AG10803 (cell line): ENCODE results near the gene MRPS23.
A peak's percentile ranks its signal among the peaks of the same experiment; 100 is the strongest.

Experiments
- DNase-seq: peaks from one replicate; pipeline ENCODE4 v3.0.0; 2010; ENCODE audit warnings: low read depth
- H3K4me3 ChIP-seq: 2 replicates; pipeline ENCODE4 v1.5.1; 2011; ENCODE audit warnings: mild to moderate bottlenecking, low read length, control low read depth
- TF ChIP-seq, protein P1 (sequence below): conservative IDR thresholded peaks from 2 replicates; pipeline ENCODE4 v1.5.1; 2011; ENCODE audit warnings: mild to moderate bottlenecking, low read length, control low read depth, inconsistent platforms

Gene MRPS23

DNA sequence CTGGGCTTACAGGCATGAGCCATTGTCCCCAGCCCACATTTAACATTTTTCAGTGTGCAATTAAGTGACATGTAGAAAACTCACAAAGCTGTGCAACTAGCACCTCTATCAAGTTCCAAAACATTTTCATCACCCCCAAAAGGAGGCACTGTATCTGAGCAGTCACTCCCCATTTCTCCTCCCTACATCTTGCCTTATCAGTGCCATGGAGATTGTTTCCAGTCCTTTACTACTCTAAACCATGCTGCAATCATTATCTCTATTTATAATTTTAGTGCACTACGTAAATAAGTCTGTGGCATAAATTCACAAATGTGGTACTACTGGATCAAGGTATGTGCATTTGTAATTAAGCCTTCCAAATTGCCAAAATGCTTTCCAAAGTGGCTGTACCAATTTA is 7.6 kb downstream of the MRPS23 start:
- no peak for DNase-seq
- TF ChIP-seq, protein P1, sequence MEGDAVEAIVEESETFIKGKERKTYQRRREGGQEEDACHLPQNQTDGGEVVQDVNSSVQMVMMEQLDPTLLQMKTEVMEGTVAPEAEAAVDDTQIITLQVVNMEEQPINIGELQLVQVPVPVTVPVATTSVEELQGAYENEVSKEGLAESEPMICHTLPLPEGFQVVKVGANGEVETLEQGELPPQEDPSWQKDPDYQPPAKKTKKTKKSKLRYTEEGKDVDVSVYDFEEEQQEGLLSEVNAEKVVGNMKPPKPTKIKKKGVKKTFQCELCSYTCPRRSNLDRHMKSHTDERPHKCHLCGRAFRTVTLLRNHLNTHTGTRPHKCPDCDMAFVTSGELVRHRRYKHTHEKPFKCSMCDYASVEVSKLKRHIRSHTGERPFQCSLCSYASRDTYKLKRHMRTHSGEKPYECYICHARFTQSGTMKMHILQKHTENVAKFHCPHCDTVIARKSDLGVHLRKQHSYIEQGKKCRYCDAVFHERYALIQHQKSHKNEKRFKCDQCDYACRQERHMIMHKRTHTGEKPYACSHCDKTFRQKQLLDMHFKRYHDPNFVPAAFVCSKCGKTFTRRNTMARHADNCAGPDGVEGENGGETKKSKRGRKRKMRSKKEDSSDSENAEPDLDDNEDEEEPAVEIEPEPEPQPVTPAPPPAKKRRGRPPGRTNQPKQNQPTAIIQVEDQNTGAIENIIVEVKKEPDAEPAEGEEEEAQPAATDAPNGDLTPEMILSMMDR = no peak
- no peak overlapping the region for H3K4me3 ChIP-seq

DNA sequence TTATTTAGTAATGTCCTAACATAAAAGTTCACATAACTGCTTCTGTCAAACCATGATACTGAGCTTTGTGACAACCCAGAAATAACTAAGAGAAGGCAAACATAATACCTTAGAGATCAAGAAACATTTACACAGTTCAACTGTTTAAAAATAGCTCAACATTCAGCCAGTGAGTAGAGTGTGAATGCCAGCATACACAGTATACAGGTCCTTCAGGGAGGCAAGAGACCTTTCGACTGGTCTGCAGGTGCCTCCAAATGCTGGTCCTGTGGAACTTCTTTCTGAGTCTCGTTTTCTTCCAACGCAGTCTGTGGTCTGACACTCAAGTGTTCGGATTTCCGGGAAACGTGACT is 10.3 kb downstream of the MRPS23 start:
- no peak overlapping the region for H3K4me3 ChIP-seq
- TF ChIP-seq, protein P1 = no peak
- DNase-seq = no peak

DNA sequence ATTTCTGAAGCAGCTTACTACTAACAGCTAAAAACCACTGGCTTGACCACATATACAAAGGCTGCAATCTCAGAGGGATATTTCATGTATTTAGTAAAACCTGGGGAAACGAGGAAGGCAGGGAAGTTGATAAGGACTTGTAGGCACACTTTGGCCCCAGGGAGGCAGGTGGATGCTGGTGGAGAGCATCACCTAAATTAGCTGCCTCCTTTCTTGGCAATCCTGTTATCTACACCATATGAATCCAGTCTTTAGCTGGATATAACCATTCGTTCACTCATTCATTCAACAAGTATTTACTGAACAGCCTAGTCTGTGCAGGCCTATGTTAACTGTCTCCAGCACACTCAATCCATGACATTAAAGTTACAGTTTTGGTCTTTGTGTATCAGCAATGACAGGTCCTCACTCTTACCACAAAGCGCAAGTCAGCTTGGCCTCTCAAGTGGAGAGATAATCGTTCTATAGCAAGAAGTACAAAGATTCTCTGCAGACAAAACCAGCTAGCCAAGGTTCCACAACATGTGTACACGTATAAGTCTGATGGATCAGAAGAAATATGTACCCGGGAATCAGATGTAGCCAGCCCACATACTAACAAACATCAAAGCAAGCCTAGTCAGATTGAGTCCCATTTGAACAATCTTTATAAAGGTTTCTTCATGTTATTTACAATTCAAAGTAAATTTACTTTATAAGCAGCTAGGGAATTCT is 10.8 kb downstream of the MRPS23 start:
- no peak overlapping the region for H3K4me3 ChIP-seq
- TF ChIP-seq, protein P1 = no peak
- DNase-seq = no peak

DNA sequence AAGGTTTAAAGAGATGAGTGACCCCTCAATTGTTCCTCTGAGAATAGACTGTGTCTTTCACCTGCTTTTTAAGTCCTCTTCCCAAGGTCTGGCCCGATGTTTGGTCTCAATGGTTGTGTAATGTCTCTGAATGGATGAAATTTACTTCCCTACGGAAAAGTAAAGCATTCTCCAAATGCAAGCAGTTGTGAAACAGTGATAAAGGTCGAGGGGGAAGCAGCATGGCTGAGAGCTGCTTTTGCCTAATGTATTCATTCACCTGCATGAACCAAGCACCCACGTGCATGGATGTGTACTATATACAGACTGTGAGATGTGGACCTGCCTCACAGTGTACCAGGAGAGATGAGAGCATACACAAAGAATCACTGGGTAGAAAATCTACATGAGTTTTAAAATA is 11.4 kb downstream of the MRPS23 start:
- no peak overlapping the region for H3K4me3 ChIP-seq
- DNase-seq = no peak
- TF ChIP-seq, protein P1 = no peak

DNA sequence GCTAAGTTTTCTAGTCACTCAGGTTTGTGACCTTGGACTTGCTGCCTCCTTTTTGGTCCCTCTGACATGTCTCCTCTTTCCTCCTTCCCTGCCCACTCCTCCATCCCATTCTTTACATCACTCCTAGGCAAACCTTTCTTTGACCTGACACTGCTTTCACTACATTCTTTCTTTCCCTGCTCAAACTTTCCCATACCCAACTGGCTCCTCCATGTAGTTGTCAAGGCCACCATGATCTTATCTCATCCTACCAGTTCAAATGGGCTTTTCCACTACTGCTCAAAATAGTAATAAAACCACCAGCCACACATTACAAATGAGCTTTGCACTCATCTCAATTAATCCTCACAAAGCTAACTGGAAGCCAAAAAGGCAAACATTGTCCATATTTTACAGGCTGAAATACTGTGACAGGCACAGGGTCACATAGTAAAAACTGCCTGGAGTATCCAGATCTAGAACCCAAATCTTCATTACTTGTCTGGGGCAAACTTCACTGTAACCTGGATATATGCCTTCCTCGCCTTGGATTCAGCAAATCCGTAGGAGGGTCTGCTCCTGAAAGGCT is 14.4 kb downstream of the MRPS23 start:
- no peak overlapping the region for H3K4me3 ChIP-seq
- no peak for DNase-seq
- TF ChIP-seq, protein P1 = no peak

DNA sequence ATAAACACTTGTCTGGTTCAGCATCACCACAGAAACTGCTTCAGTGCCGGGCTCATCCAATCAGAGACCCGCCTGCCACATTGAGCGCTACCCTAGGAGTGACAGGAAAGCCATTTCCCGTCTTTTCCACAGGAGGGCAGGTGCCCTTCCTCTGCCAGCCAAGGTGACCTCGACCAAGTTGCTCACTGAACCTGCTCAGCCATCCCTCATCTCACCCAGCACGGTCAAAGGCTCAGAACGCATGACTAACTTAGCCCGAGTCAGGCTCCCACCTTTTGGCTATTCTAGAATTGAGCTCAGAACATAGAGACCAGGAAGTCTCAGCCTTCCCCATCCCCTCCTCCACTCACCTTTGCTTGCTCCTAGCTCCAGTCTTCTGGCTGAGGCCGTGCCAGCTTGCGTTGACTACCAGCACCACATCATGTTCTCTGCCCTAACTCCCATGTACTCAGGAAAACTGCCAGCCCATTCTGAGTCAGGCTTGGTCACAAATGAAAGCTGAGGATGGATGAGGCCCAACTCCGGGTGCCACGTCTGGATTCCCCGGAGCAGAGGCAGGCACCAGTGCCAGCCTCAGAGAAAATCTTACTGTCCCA is 15.6 kb downstream of the MRPS23 start:
- DNase-seq = peak; percentile 42
- TF ChIP-seq, protein P1 = 0 out of 2 replicates have a peak, but pooled peaks have one; percentile 4
- H3K4me3 ChIP-seq = no peak overlapping the region
